Activated T-helper 17 cell treated with anti-CD3 and anti-CD28 coated beads, Interleukin-2, amount 50 U/mL, for 72 hours (primary cell): Measurements from ENCODE around the gene MLLT11. TPM values are rescaled to one million over a fixed set of nuclear protein-coding genes. Genes with fewer than 3 reads are reported as not detected.

ENCODE experiments used
- ATAC-seq: fragments of 150-1000 bp; cut with Tn5 transposase; replicated peaks from 2 replicates; pipeline ENCODE4 v1.10.0; 2021; ENCODE audit warnings: mild to moderate bottlenecking, moderate library complexity
- H3K27ac Mint-ChIP-seq: one replicate; pipeline ENCODE4 v1.8.0; 2022; ENCODE audit warnings: mixed read lengths
- H3K27me3 Mint-ChIP-seq: one replicate; pipeline ENCODE4 v1.8.0; 2022; ENCODE audit warnings: mixed read lengths
- H3K36me3 Mint-ChIP-seq: one replicate; pipeline ENCODE4 v1.8.0; 2022; ENCODE audit warnings: low read depth, mild to moderate bottlenecking, mixed read lengths
- H3K4me1 Mint-ChIP-seq: one replicate; pipeline ENCODE4 v1.8.0; 2022; ENCODE audit warnings: mixed read lengths
- H3K4me3 Mint-ChIP-seq: one replicate; pipeline ENCODE4 v1.8.0; 2022; ENCODE audit warnings: mild to moderate bottlenecking, mixed read lengths
- H3K9me3 Mint-ChIP-seq: one replicate; pipeline ENCODE4 v1.8.0; 2022; ENCODE audit warnings: mixed read lengths
- total RNA-seq, 2 donors: library from RNA; stranded (reverse); gene quantifications; one replicate each; pipeline ENCODE4 v1.2.3, GENCODE V29; 2022

MLLT11 gene
- total RNA-seq, 2 donors from 2014 or later, result 1.7 to 4.0 TPM

DNA sequence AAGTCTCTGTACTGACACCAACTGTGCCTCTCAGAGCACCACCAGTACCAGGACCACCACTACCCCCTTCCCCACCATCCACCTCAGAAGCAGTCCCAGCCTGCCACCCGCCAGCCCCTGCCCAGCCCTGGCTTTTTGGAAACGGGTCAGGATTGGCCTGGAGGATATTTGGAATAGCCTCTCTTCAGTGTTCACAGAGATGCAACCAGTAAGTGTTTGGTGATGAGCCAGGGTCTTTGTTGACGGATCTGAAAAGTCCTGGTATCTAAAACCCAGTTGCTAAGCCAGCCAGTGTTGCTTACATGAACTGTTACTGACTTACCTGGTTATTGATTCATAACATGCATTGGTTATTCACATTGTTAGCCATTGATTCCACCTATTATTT is 11.6 kb upstream of the MLLT11 start:
- peaks cover 40% of the 10 kb centered on the region for H3K36me3 Mint-ChIP-seq
- H3K9me3 Mint-ChIP-seq, result no peaks in the 10 kb centered on the region
- peak overlapping the region; percentile 89 for H3K4me3 Mint-ChIP-seq
- peak overlapping the region; percentile 84 for H3K27ac Mint-ChIP-seq
- H3K4me1 Mint-ChIP-seq, result peaks cover 8% of the 10 kb centered on the region
- no peaks in the 10 kb centered on the region for H3K27me3 Mint-ChIP-seq
- no peak for ATAC-seq

DNA sequence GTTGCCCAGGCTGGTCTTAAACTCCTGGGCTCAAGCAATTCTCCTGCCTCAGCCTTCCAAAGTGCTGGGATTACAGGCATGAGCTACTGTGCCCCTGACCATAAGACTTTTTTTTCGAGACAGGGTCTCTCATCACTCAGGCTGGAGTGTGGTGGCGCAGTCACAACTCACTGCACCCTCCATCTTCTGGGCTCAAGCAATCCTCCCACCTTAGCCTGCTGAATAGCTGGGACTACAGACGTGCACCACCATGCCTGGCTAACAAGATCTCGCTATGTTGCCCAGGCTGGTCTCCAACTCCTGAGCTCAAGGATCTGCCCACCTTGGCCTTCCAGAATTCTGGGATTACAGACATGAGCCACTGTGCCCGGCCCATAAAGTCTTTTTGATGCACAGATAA is 10.7 kb upstream of the MLLT11 start:
- Mint-ChIP-seq H3K9me3 (no peaks in the 10 kb centered on the region), H3K27me3 (no peaks in the 10 kb centered on the region)

DNA sequence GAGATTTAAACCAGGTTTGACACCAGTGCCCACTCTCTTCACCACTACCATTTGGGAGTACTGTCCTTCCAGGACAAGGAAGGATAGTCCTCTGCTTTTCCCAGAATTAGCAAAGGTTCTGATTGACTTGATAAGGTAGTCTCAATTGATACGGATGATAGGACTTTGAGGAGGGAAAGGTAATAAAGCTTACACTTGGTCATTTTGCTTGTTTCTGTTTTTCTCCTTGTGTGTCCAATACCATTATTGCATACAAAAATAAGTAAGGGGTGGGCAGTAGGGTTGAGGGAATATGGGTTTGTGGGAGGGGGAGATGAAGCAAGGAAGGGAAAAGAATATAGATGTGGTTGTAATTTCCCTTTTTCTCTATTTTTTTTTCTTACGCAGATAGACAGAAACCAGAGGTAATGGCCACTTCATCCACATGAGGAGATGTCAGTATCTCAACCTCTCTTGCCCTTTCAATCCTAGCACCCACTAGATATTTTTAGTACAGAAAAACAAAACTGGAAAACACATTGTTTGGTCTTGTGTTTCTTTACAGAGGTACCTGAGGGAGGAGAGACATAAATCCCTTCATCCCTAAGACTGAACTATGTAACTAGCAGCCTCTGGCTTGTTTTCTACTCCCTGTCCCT is 10.0 kb upstream of the MLLT11 start:
- H3K27ac Mint-ChIP-seq, result peak overlapping the region; percentile 9
- H3K4me1 Mint-ChIP-seq, result peaks cover 14% of the 10 kb centered on the region
- no peaks in the 10 kb centered on the region for H3K27me3 Mint-ChIP-seq
- H3K4me3 Mint-ChIP-seq, result no peak overlapping the region
- ATAC-seq, result no peak
- peaks cover 55% of the 10 kb centered on the region for H3K36me3 Mint-ChIP-seq
- H3K9me3 Mint-ChIP-seq, result no peaks in the 10 kb centered on the region

More for the DNA sequence above, 10.7 kb upstream of the MLLT11 start:
- Mint-ChIP-seq H3K4me3 (peak overlapping the region; percentile 89), H3K27ac (peak overlapping the region; percentile 9), H3K36me3 (peaks cover 48% of the 10 kb centered on the region), H3K4me1 (peaks cover 8% of the 10 kb centered on the region)
- ATAC-seq, result no peak

DNA sequence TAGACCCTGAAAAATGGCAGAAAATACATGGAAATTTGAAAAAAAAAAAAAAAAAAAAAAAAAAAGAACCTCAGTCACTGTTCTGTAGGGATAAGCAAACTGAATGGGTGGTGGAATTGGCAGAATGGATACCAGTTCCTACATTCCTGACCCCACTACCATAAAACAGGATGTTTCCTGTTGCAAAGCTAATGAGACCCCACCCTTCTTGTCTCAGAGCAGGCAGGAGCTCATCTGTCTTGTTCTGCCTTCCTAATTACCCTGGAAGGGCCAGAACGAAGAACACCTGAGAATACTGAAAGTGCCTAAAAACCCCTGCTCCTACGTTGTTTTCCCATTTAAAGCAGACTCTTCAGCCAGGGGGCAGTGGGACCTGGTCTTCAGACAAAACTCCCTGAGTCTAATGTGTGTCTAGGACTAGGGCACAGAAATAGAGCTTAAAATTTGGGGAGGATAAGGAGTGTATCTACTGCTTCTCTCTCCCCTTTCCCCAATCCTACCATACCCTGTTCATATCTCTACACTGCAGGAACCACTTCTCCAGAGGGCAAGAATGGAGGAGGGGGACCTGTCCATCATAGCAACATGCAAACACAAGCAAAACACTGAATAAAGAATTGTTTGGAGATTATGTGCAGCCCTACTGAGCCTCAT is 8.7 kb upstream of the MLLT11 start:
- ATAC-seq, result no peak
- H3K9me3 Mint-ChIP-seq, result no peaks in the 10 kb centered on the region
- peaks cover 24% of the 10 kb centered on the region for H3K4me1 Mint-ChIP-seq
- peak overlapping the region; percentile 80 for H3K27ac Mint-ChIP-seq
- H3K36me3 Mint-ChIP-seq, result peaks cover 68% of the 10 kb centered on the region
- H3K27me3 Mint-ChIP-seq, result no peaks in the 10 kb centered on the region
- no peak overlapping the region for H3K4me3 Mint-ChIP-seq

DNA sequence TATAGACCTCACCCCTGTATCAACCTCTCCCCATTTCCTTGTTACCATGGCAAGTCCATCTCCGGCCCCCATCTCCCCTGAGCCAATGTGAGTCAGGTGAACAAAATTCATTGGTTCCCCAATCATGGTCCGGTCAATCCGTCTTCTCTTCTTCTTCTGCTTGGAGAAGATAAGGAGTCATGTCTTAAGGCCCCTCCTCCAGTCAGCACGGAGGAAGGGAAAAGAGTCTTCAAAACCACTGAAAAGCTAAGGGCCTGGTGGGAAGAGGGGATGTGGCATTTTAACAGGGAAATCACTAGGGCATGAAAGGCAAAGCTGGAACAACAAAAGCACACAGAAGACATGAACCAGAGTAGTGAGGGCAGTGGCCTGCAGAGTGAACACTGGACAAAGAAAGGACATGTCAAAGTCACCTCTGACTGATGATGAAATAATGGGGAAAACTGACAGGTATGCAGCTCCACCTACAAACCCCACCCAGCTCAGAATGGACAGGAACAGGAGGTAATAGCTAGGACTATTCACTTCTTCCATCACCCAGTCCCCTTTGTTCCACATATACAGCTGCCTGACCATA is 5.1 kb upstream of the MLLT11 start:
- Mint-ChIP-seq H3K36me3 (peaks cover 96% of the 10 kb centered on the region), H3K9me3 (no peaks in the 10 kb centered on the region), H3K4me3 (peak overlapping the region; percentile 97), H3K27me3 (no peaks in the 10 kb centered on the region), H3K4me1 (peaks cover 23% of the 10 kb centered on the region), H3K27ac (peak overlapping the region; percentile 99)
- no peak for ATAC-seq

DNA sequence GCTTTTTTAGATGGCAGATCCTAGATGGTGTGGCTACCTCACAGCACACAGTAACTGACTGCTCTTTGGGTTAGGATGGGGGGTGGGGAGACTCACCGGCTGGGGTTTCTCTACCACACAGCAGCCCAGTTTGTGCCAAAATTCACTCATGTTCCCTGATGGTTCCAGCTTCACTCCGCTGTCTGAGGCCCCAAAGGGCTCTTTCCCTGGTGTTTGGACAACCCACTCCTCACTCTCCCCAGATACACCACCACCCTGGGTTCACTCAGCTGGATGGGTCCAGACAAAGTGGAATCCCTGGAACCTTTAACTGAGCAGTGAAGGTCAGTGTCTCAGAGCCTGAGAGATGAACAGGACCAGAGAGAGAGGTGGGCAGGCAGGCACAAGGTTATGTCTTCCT is 4.6 kb upstream of the MLLT11 start:
- no peaks in the 10 kb centered on the region for H3K27me3 Mint-ChIP-seq
- peaks cover 91% of the 10 kb centered on the region for H3K36me3 Mint-ChIP-seq

DNA sequence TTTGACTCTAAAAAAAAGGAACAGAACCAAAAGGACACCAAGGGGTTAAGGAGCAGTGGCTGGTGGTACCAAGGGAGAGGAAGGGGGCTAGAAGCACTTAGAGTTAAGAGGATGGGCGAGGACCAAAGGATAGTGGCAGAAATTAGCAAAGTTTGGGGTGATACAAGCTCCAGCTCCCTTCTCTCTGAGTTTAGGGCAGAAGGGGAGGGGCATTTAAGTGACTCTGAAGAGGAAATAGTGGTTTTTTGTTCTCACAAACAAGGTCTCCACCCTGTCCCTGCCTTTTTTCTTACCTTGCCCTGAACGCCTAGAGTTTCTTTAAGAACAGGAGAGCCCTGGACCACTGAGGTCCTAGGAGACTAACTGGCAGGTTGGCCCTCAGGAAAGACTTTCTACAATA is 4.0 kb upstream of the MLLT11 start:
- peaks cover 85% of the 10 kb centered on the region for H3K36me3 Mint-ChIP-seq
- no peak for ATAC-seq
- peak overlapping the region; percentile 99 for H3K27ac Mint-ChIP-seq
- peaks cover 24% of the 10 kb centered on the region for H3K4me1 Mint-ChIP-seq
- H3K9me3 Mint-ChIP-seq, result no peaks in the 10 kb centered on the region
- no peaks in the 10 kb centered on the region for H3K27me3 Mint-ChIP-seq
- peak overlapping the region; percentile 97 for H3K4me3 Mint-ChIP-seq

More for the DNA sequence above, 4.6 kb upstream of the MLLT11 start:
- Mint-ChIP-seq H3K9me3 (no peaks in the 10 kb centered on the region), H3K4me1 (peaks cover 23% of the 10 kb centered on the region), H3K27ac (peak overlapping the region; percentile 99), H3K4me3 (peak overlapping the region; percentile 97)
- ATAC-seq, result no peak

DNA sequence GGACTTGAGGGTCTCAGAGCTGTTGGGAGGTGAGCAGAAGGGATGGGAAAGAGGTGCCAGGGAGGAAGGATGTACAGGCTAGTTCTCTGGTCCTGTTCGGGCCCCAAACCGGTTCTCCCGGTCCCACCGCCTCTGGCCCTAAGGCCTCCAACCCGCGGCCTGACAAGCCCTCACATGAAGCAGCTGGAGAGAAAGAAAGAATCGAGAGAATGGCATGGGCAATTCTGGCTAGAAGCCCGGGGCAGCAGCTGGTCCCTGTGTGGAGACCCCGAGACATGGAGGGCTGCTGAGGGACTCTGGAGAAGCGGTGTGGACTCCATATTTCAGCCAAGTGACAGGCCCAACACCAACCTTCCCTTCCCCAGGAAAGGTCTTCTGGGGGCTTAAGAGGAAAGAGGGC is 1.5 kb upstream of the MLLT11 start:
- Mint-ChIP-seq H3K4me1 (peaks cover 32% of the 10 kb centered on the region), H3K36me3 (peaks cover 60% of the 10 kb centered on the region), H3K27ac (peak overlapping the region; percentile 99), H3K27me3 (no peaks in the 10 kb centered on the region), H3K9me3 (no peaks in the 10 kb centered on the region), H3K4me3 (peak overlapping the region; percentile 97)
- no peak for ATAC-seq

DNA sequence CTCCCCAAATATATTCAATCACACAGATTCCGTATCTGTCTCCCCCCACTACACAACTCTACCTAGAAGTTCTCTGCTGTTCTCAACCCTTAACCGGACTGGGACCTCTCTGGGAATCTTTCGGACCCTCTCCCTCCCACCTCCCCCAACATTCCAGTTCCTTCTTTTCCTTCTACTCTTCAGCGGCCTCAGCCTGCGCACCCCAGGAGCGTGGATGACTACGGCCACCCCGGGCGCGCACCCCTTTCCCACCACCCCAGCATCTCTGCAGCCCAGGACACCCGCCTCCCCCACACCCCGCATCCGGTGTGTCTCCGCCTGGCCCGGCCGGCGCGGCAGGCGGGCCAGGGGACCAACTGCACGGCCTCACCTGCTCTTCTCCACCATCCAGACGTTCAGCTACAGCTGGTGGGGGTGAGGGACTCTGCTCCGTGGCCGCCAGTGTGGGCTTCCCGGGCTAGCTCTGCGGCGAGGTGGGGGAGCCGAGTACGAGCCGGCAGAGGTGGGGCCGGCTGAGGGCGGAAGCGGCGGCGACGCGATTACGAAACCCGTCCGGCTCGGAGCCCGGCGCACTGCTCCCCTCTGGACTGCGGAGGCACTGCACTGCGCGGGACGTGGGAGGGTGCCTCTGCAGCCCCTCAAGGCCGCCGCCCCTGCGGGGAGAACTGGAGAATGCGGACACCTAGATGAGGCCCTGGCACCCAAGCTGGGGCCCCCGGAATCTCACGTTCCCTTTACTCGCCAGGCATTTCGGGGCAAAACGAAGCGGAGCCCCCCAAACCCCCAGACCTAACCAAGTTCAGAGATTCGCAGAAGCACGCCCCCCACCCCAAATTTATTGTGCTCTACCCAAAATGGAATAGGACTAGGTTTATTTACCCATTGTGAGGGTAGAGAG is 839 bp upstream of the MLLT11 start, which contains the start of gene CDC42SE1:
Gene CDC42SE1 (minus strand): TSS at position 514 of the 898 bp plus-strand sequence. CDS start 3,892 bp downstream, outside the sequence.
- ATAC-seq, result peak; percentile 77
- H3K4me1 Mint-ChIP-seq, result peaks cover 32% of the 10 kb centered on the region
- H3K9me3 Mint-ChIP-seq, result no peaks in the 10 kb centered on the region
- H3K27me3 Mint-ChIP-seq, result no peaks in the 10 kb centered on the region
- peak within 1 kb of the TSS; percentile 99 for H3K27ac Mint-ChIP-seq
- peaks cover 53% of the 10 kb centered on the region for H3K36me3 Mint-ChIP-seq
- H3K4me3 Mint-ChIP-seq, result peak within 1 kb of the TSS; percentile 97

DNA sequence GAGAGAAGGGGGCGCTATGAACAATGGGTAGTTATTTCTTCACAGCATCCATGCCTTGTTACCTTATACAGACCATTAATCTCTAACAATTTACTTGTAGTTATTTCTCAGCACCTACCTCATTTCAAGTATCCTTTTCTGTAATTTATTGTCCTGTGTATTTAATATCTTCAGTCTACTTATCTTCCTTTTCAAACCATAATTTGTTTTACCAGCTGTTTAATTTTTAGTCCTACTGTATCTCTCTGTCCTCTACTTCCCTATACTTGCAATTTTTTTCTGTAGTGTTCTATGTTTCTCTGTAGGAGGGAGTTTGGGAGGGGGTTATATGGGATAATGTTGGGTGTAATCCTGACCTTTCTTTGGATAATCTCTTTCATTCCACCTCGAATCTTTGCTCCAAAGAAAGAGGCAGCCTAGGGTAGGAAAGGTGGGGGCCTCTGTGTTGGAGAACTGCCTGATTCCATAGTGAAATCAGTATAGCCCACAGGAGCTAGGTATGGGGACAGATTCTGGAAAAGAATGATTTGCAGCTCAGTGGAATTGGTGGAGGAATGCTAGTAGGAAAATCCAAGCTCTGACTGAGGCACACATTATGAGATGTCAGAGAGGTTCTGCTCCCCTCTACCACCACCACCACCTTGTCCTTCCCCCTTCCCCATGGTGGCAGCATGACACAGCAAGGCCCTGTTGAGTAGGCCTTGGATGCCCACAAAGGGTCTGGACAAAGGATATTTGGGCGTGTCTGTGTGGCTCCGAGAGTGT is 642 bp downstream of the MLLT11 start:
- Mint-ChIP-seq H3K4me3 (peak overlapping the region; percentile 97), H3K36me3 (peaks cover 38% of the 10 kb centered on the region), H3K27me3 (no peaks in the 10 kb centered on the region), H3K4me1 (peaks cover 22% of the 10 kb centered on the region), H3K27ac (peak overlapping the region; percentile 99), H3K9me3 (no peaks in the 10 kb centered on the region)
- ATAC-seq, result no peak

DNA sequence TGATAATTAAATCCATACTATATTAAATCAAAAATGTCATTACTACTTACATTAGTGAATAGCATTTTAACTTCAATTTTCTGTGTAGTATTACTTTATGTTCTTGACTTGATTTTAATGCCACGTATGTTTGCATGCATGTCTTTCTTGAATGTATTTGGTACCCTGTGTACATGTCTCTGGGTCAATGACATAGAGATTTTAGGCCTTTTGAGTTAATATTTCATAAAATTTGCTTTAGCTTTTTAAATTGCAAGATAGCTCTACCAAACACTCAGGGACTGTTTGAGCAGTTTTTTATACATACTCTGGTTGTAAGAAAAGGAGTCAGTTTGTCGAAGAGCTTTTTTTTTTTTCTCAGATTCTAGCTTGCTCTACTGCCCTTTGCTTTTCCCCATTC is 1.5 kb downstream of the MLLT11 start:
- H3K27me3 Mint-ChIP-seq, result no peaks in the 10 kb centered on the region
- peaks cover 13% of the 10 kb centered on the region for H3K4me1 Mint-ChIP-seq
- no peak for ATAC-seq
- no peaks in the 10 kb centered on the region for H3K9me3 Mint-ChIP-seq
- H3K4me3 Mint-ChIP-seq, result no peak overlapping the region
- no peak overlapping the region for H3K27ac Mint-ChIP-seq
- H3K36me3 Mint-ChIP-seq, result peaks cover 30% of the 10 kb centered on the region

DNA sequence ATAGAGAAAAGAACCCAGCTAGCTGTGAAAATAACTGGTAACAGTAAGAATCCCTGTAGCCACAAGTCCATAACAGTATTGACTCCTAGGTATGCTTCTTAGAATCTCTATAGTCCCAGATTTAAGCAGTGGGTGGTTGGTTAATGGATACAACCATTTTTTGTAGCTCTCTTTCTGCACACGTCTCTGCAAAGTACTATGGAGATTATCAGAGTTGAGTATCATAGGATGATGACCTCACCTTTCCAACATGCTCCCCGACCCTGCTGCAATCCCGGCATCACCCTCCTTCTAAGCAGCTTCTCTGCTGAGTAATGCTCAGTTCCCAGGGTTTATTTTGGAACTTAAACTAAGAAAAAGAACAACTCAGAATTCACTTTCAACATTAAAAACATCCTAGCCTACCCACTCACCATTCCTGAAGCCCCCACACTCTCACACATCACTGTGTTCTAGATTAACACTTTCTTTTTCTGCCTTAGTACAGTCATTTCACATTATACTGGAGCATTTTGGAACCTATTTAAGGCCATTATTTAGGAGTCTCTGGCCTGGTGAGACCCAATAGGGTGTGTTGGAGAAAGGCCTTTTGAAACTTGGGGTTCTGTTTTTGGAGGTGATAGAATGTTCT is 2.7 kb downstream of the MLLT11 start:
- H3K27me3 Mint-ChIP-seq, result no peaks in the 10 kb centered on the region
- H3K4me1 Mint-ChIP-seq, result peaks cover 9% of the 10 kb centered on the region

DNA sequence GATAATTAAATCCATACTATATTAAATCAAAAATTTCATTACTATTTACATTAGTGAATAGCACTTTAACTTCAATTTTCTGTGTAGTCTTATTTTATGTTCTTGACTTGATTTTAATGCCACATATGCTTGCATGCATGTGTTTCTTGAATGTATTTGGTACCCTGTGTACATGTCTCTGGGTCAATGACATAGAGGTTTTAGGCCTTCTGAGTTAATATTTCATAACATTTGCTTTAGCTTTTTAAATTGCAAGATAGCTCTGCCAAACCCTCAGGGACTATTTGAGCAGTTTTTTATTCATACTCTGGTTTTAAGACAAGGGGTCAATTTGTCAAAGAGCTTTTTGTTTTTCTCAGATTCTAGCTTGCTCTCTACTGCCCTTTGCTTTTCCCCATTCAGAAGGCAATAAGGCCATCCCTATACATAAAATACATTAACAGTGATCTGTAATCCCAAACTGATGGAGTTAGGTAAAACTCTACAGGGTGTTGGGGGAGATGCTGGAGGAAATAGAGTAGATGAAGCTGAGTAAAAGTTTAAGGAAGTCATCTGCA is 5.0 kb downstream of the MLLT11 start:
- Mint-ChIP-seq H3K27ac (no peak overlapping the region), H3K27me3 (no peaks in the 10 kb centered on the region), H3K9me3 (no peaks in the 10 kb centered on the region), H3K4me1 (peaks cover 9% of the 10 kb centered on the region), H3K4me3 (no peak overlapping the region), H3K36me3 (peaks cover 7% of the 10 kb centered on the region)
- ATAC-seq, result no peak

More for the DNA sequence above, 2.7 kb downstream of the MLLT11 start:
- peak overlapping the region; percentile 17 for H3K4me3 Mint-ChIP-seq
- no peaks in the 10 kb centered on the region for H3K9me3 Mint-ChIP-seq
- no peak for ATAC-seq
- no peak overlapping the region for H3K27ac Mint-ChIP-seq
- H3K36me3 Mint-ChIP-seq, result peaks cover 23% of the 10 kb centered on the region
